ENCODE data around the gene RGS9BP. TPM values are rescaled to one million over a fixed set of nuclear protein-coding genes. Genes with fewer than 3 reads are reported as not detected.
"Not testable (repeated sequence)": the region's sequence is repeated elsewhere in the genome, so short reads cannot be mapped to it uniquely, and the experiment has no call there.

Gene RGS9BP
- total RNA-seq, 1 experiment from 2014 or later: 0.13 TPM

- H3K4me2 ChIP-seq (ENCODE audit: insufficient read depth, insufficient read length, low read length); H4K8ac ChIP-seq (replicated peaks; ENCODE audit: insufficient read length, low read depth, low read length); H3T11ph ChIP-seq (ENCODE audit: low read length); H4K20me1 ChIP-seq (ENCODE audit: control insufficient read depth, insufficient read depth, insufficient read length); H2AK5ac ChIP-seq (ENCODE audit: insufficient read length, low read length); H3K27me3 ChIP-seq (ENCODE audit: insufficient read depth, low read length); H2BK12ac ChIP-seq (ENCODE audit: insufficient read length, low read depth, low read length); H2BK120ac ChIP-seq (ENCODE audit: low read depth, low read length, poor library complexity, severe bottlenecking); H3K4me1 ChIP-seq (ENCODE audit: insufficient read depth, low read length); H3K27me3 Mint-ChIP-seq (ENCODE audit: low read depth); H3K4me3 Mint-ChIP-seq; H2BK5ac ChIP-seq (ENCODE audit: insufficient read length, low read length); H3K79me2 ChIP-seq (ENCODE audit: insufficient read depth, low read length); DNase-seq; H2BK20ac ChIP-seq (ENCODE audit: low read depth, low read length, poor library complexity, severe bottlenecking); H3K18ac ChIP-seq (ENCODE audit: insufficient read length, low read depth, low read length); H3K23me2 ChIP-seq (ENCODE audit: insufficient read length, low read depth, low read length, poor library complexity, severe bottlenecking); H3K23ac ChIP-seq (ENCODE audit: insufficient read length, low read depth, low read length); H3K79me1 ChIP-seq (ENCODE audit: insufficient read depth, low read depth, low read length, poor library complexity, severe bottlenecking); H3K9ac ChIP-seq (ENCODE audit: extremely low read depth, insufficient read length, low read length); H3K4ac ChIP-seq (ENCODE audit: low read depth, low read length); H2BK15ac ChIP-seq (ENCODE audit: low read depth, low read length); H3K14ac ChIP-seq (ENCODE audit: insufficient read depth, low read length); H3K27ac ChIP-seq (ENCODE audit: insufficient read length, low read depth, low read length); H4K5ac ChIP-seq (ENCODE audit: insufficient read length, low read depth, low read length); H3K56ac ChIP-seq (ENCODE audit: insufficient read length, low read depth, low read length); H4K91ac ChIP-seq (ENCODE audit: insufficient read length, low read depth, low read length); H3K9me3 ChIP-seq (ENCODE audit: control insufficient read depth, low read depth, low read length); H2AFZ ChIP-seq (ENCODE audit: low read length); H3K27ac Mint-ChIP-seq: not testable (repeated sequence)
- Mint-ChIP-seq H3K9me3 (peaks cover 18 to 24% of the 10 kb centered on the region in 2 experiments), H3K36me3 (ENCODE audit: insufficient read depth in 1 of 3, low read depth in 3 of 3) (peaks cover 13 to 30% (median 29%) of the 10 kb centered on the region in 3 experiments), H3K4me1 (peaks cover 25 to 29% of the 10 kb centered on the region in 2 experiments)
- WGBS (ENCODE audit: extremely low coverage, insufficient read length, low lambda C conversion rate): no CpG with 5 or more reads among the region's 7 CpGs
Observed at GRCh38 chr19:32700129-32700528, 24.5 kb downstream of the RGS9BP start.

All from H9 (cell line).